ENCODE results near the gene KCNG4. TPM values are rescaled to one million over a fixed set of nuclear protein-coding genes. Genes with fewer than 3 reads are reported as not detected.

Gene KCNG4, protein sequence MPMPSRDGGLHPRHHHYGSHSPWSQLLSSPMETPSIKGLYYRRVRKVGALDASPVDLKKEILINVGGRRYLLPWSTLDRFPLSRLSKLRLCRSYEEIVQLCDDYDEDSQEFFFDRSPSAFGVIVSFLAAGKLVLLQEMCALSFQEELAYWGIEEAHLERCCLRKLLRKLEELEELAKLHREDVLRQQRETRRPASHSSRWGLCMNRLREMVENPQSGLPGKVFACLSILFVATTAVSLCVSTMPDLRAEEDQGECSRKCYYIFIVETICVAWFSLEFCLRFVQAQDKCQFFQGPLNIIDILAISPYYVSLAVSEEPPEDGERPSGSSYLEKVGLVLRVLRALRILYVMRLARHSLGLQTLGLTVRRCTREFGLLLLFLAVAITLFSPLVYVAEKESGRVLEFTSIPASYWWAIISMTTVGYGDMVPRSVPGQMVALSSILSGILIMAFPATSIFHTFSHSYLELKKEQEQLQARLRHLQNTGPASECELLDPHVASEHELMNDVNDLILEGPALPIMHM
- total RNA-seq (ENCODE audit: unreplicated experiment), result not detected
- long read RNA-seq, result 0 reads

DNA sequence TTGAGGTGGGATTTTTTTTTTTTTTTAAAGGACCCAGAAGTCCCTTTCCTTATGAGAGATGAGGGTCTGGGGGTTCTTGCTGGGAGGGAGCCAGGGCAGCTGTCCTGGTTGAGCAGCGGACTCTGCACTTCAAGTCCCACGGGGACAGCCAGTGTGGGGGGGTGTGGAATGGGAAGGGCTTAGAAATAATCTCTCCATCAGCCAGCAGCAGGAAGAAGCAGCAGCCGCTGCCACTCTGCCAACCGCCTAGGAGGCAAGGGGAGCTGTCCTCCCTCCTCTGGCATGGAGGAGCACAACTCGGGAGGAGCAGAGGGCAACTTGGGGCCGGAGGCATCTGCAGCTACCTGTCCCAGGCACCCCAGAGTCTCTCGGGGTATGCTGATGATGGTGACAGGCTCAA lies at the start of gene KCNG4:
Gene KCNG4, minus strand, starts transcription at position 104 of the 400 bp plus-strand sequence. CDS start 2,527 bp downstream, outside the sequence.
- no peaks in the 10 kb centered on the region for H3K4me1 Mint-ChIP-seq (ENCODE audit: unreplicated experiment)
- peaks cover 2% of the 10 kb centered on the region for H3K27me3 Mint-ChIP-seq (ENCODE audit: unreplicated experiment)
- H3K9me3 Mint-ChIP-seq (ENCODE audit: unreplicated experiment), result no peaks in the 10 kb centered on the region

DNA sequence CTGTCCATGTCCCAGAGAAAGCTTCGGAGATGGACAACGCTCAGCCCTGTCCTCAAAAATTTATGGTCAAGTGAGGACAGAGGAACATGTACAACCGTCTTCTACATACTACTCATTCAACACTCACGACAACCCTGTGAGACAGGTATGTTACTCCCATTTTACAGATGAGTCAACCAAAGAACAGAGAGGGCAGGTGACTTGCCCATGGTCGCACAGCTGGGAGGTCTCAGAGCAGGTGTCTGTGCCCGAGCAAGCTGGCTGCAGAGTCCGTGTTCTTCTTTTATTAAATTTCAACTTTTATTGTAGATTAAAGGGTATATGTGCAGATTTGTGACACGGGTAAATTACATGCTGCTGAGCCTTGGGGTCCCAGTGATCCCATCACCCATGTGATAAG lies 49.1 kb upstream of the KCNG4 start:
- TF ChIP-seq, protein P1, sequence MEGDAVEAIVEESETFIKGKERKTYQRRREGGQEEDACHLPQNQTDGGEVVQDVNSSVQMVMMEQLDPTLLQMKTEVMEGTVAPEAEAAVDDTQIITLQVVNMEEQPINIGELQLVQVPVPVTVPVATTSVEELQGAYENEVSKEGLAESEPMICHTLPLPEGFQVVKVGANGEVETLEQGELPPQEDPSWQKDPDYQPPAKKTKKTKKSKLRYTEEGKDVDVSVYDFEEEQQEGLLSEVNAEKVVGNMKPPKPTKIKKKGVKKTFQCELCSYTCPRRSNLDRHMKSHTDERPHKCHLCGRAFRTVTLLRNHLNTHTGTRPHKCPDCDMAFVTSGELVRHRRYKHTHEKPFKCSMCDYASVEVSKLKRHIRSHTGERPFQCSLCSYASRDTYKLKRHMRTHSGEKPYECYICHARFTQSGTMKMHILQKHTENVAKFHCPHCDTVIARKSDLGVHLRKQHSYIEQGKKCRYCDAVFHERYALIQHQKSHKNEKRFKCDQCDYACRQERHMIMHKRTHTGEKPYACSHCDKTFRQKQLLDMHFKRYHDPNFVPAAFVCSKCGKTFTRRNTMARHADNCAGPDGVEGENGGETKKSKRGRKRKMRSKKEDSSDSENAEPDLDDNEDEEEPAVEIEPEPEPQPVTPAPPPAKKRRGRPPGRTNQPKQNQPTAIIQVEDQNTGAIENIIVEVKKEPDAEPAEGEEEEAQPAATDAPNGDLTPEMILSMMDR (IDR thresholded peaks at IDR 0.05; ENCODE audit: unreplicated experiment), result no peak
- Mint-ChIP-seq H3K9me3 (ENCODE audit: unreplicated experiment) (no peaks in the 10 kb centered on the region), H3K4me1 (ENCODE audit: unreplicated experiment) (peaks cover 3% of the 10 kb centered on the region), H3K27me3 (ENCODE audit: unreplicated experiment) (peaks cover 6% of the 10 kb centered on the region), H3K4me3 (ENCODE audit: unreplicated experiment) (no peak overlapping the region), H3K36me3 (ENCODE audit: low read depth, unreplicated experiment) (no peaks in the 10 kb centered on the region), H3K27ac (ENCODE audit: unreplicated experiment) (no peak overlapping the region)
- DNase-seq (ENCODE audit: low spot score), result no peak

More for the DNA sequence above, at the start of gene KCNG4:
- DNase-seq (ENCODE audit: low spot score), result no peak
- no peak within 1 kb of the TSS for H3K27ac Mint-ChIP-seq (ENCODE audit: unreplicated experiment)
- H3K4me3 Mint-ChIP-seq (ENCODE audit: unreplicated experiment), result no peak within 1 kb of the TSS
- TF ChIP-seq, protein P1 (IDR thresholded peaks at IDR 0.05; ENCODE audit: unreplicated experiment), result no peak
- H3K36me3 Mint-ChIP-seq (ENCODE audit: low read depth, unreplicated experiment), result peaks cover 4% of the 10 kb centered on the region

DNA sequence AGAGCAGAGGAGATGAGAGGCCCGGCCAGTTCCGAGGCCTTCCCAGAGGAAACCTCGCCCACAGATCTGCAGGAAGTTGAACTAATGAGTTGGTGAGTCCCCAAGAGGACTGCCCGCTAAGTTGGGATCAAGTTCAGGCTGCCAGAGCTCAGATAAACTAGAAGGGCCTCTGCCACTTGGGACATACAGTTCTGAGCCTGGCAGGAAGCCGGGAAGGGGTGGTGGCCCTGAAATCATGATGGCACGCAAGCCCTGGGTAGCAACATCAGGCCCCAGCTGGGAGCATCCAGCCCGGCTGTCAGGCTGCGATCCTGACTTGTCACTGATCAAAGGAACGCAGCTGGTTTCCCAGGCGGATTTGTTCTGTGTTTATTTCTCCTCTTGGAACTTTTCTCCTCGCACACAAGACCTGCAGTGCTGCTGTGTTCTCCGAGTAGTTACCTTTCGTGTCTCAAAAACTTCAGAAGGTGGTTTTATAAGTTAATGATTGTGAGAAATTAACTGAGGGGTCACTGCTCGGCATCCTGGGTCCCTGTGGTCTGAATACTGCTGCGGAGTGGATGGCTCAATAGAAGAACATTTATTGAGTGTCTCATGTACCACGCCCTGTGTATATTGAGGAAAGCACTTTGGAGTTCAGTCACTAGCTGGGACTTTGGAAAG lies 46.9 kb upstream of the KCNG4 start:
- H3K4me3 Mint-ChIP-seq (ENCODE audit: unreplicated experiment), result no peak overlapping the region

DNA sequence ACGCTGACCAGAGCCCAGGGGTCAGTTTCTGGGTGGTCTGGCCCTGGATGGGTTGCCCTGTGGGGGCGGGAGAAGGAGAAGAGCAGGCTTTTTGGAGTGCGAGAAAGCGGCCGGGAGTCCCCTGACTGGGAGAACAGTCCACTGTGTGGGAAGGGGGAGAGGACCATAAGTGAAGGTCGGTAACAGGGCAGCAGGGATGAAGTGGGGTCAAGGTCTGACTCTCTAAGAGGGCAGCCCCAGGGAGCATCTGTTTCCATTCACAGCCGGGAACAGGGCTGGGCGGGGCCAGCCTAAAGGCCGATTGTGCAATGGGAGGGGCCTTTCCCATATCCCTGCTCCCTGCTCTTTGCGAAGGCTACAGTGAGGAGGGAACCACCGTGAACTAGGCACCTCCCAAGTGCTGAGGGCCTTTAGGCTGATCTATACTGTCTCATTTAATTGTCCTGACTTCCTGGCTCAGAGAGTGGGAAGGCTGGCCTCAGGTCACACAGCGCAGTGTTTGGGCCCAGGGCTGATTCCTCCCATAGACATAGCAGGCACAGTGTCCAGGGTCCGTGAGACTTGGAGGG lies 44.4 kb upstream of the KCNG4 start:
- peaks cover 8% of the 10 kb centered on the region for H3K27me3 Mint-ChIP-seq (ENCODE audit: unreplicated experiment)
- DNase-seq (ENCODE audit: low spot score), result no peak
- H3K9me3 Mint-ChIP-seq (ENCODE audit: unreplicated experiment), result no peaks in the 10 kb centered on the region
- TF ChIP-seq, protein P1 (IDR thresholded peaks at IDR 0.05; ENCODE audit: unreplicated experiment), result no peak
- peaks cover 9% of the 10 kb centered on the region for H3K4me1 Mint-ChIP-seq (ENCODE audit: unreplicated experiment)
- H3K36me3 Mint-ChIP-seq (ENCODE audit: low read depth, unreplicated experiment), result no peaks in the 10 kb centered on the region
- H3K4me3 Mint-ChIP-seq (ENCODE audit: unreplicated experiment), result no peak overlapping the region
- no peak overlapping the region for H3K27ac Mint-ChIP-seq (ENCODE audit: unreplicated experiment)

More for the DNA sequence above, 46.9 kb upstream of the KCNG4 start:
- Mint-ChIP-seq H3K9me3 (ENCODE audit: unreplicated experiment) (no peaks in the 10 kb centered on the region), H3K27ac (ENCODE audit: unreplicated experiment) (no peak overlapping the region), H3K36me3 (ENCODE audit: low read depth, unreplicated experiment) (no peaks in the 10 kb centered on the region), H3K27me3 (ENCODE audit: unreplicated experiment) (peaks cover 10% of the 10 kb centered on the region), H3K4me1 (ENCODE audit: unreplicated experiment) (peaks cover 9% of the 10 kb centered on the region)
- DNase-seq (ENCODE audit: low spot score), result no peak
- TF ChIP-seq, protein P1 (IDR thresholded peaks at IDR 0.05; ENCODE audit: unreplicated experiment), result no peak

All from endothelial cell (in vitro differentiated cells).